Testis (tissue), 2 donors: Measurements from ENCODE around the gene TMEM191B.
"Not testable (repeated sequence)": the region's sequence is repeated elsewhere in the genome, so short reads cannot be mapped to it uniquely, and the experiment has no call there.

Experiments used
- CTCF ChIP-seq, 3 experiments: fragments of 450-650 bp in 2 of 3; fragments of 200-600 bp in 1 of 3; sonication (generic) in 1 of 3; IDR thresholded peaks; one replicate each; pipeline ENCODE4 v1.5.1; 2016 to 2019; ENCODE audit warnings: antibody characterized with exemption in 3 of 3, mild to moderate bottlenecking in 2 of 3, moderate library complexity in 1 of 3
- POLR2A ChIP-seq: fragments of 450-650 bp; IDR thresholded peaks from one replicate; pipeline ENCODE4 v1.6.1; 2017; ENCODE audit warnings: antibody characterized with exemption, mild to moderate bottlenecking, moderate library complexity

- not testable (repeated sequence) for TF ChIP-seq POLR2A; CTCF (IDR thresholded peaks at IDR 0.05)
Observed at GRCh38 chr22:18544615-18545014, 17.0 kb downstream of the TMEM191B start.
